ENCODE measurements around the gene TCEAL2.
"Not testable (repeated sequence)": the region's sequence is repeated elsewhere in the genome, so short reads cannot be mapped to it uniquely, and the experiment has no call there.

The TCEAL2 gene

DNA sequence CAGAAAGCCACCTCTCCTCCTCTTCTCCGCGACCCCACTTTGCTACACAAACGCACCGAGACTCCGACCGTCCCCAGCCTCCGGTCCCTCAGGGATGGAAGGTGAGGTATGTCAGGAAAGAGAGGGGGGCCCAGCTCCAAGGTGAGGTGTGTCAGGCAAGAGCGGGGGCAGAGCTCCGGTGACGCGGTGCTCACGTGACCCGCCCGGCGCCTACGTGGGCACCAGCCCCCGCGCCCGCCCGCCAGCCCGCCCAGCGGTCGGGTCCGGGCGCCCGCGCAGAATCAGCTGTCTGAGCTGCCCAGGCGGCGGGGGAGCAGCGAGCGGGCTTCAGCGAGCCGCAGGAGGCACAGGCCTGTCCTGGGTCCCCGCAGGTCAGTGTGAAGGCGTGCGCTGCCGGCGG, at the start of gene TCEAL2:
TSS of gene TCEAL2 (plus strand) at position 244 of the 400 bp plus-strand sequence. CDS start 1,152 bp downstream, outside the sequence.
- not testable (repeated sequence) for DNase-seq

DNA sequence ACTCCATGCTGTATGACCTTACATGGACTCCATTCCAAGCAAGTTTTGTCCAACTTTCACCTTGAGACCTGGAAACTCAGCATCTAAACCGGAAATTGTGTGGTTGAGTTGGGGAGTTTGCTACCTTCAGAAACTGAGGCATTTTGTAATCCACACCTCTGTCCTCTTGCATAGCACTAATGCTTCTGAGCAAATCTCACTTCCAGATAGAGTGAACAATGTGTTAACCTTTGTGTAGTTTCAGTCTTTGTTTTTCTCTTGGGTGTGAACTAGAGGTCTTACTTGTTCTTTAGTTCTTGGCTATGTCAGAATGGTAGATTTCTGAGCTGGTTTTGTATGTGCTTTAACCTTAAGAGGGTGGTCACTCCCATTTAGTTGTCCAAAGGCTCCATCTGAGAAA, 48.1 kb upstream of the TCEAL2 start:
- DNase-seq: no peak

DNA sequence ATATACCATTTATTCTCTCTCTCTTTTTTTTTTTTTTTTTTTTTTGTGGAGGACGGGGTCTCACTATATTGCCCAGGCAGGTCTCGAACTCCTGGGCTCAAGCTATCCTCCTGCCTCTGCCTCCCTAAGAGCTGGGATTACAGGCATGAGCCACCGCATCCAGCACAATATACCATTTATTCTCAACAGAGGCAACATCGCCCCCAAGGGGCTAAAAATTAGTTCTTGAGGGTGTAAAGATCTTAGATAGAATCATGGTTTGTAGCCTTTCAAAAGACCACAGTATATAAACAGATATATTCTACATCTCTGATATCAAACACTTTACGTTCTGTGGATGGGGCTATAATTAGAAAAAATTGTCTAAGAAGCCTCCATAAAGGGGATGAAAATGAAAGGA, 39.8 kb upstream of the TCEAL2 start:
- no peak for DNase-seq

DNA sequence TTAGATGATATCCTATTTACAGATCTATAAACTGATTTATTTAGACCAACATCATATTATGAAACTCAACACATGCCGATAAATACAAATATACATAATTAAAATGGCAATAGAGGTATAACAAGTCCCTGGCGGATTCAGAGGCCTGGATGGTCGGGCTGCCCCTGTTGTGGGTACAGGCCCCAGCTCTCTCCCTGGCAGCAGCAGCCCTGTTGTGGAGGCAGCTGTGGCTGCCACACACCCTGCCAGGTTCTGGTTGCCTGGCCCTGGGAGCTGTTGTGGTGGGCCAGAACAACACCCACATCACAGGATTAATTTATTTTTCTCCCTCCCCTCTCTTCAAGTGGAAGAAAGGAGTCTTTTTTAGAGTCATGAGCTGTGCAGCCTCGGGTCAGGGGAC, 12.1 kb upstream of the TCEAL2 start:
- DNase-seq: no peak

DNA sequence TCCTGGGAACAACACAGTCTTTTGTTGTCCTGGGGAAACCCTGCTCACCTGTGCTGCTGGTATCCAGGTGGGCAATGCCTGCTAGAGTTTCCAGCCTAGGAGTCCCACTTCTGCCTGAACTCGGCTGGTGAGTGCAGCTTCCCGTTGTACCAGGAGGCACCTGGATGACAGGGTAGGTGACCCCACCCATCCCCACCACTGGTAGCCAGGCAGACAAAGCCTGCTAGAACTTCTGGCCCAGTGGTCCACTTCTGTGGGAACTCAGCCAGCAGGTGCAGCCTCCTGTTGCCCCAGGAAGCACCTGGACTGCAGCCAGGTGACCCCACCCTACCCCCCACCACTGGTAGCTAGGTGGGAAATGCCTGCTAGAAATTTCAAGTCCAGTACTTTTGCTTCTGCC, 9.7 kb upstream of the TCEAL2 start:
- no peak for DNase-seq

DNA sequence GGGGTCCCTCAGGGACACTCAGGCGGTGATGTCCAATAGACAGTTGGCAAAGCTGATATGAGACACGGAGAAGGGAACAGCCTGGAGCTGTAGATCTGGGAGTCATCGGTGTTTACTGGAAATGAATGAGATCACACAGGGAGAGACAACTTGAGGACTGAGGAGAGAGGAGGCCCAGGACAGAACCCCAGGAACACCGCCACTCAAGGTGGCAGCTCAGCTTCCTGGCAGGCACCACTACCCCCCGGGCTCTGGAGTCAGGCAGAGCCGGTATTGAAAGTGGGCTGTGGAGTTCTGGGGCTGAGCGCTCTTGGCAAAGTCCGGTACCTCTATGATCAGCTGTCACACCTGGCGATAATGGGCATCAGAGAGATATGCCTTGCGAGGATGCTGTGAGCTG, 465 bp upstream of the TCEAL2 start:
- not testable (repeated sequence) for DNase-seq

DNA sequence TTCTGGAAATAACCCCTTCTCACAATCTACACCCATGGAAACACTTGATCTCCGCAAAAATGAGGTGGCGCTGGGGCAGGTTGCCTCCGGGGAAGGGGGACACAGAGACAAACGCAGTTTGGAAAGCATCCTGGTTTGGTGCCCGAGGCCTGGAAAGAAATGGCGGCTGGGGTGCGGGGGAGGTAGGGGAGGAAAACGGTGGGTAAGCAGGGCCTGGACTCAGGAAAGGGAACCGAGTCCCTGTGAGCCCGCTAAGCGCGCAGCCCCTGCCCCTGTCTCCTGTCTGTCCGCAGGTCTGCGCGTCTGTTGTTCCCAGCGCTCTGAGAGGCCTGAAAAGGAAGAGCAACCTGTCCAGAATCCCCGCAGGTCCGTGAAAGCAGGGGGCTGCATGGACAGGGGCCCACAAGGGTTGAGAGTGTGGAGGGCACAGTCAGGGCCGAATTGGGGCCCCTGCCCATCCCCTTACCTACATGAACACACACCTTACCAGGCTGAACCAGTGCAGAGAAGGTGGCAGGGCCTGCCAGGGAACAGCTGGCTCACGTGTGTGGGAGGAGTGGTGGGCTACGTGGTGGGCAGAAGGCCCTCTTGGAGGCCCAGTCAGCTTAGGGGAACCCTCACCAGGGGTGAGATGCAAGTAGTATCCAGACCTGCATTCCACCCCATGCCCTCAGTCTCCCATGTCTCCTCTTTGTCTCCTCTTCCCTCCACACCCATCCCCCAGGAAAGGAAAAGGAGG, 770 bp downstream of the TCEAL2 start:
- DNase-seq: not testable (repeated sequence)

DNA sequence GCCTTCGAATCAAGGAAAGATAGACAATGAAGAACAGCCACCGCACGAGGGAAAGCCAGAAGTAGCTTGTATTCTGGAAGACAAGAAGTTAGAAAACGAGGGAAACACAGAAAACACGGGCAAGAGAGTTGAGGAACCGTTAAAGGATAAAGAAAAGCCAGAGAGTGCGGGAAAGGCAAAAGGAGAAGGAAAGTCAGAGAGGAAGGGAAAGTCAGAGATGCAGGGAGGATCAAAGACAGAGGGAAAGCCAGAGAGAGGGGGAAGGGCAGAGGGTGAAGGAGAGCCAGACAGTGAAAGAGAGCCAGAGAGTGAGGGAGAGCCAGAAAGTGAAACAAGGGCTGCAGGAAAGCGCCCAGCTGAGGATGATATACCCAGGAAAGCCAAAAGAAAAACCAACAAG, 1.4 kb downstream of the TCEAL2 start:
- no peak for DNase-seq

DNA sequence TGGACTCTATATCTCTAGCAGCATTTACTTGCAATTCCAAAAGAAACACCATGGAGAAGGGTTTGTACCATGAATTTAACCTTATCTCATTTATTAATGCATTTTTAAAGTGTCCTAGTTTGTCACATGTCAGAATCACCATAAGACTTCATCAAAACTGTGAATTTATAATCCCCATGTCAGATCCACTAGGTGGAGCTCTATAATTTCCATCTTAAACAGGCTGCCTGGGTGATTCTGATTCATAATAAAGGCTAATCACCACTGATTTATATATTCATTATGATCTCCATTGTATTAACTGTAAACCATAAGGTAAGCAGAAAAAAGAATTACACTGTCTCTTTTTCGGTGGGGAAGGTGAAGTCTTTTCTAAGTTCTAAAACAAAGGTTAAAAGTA, 4.0 kb downstream of the TCEAL2 start:
- DNase-seq: no peak

DNA sequence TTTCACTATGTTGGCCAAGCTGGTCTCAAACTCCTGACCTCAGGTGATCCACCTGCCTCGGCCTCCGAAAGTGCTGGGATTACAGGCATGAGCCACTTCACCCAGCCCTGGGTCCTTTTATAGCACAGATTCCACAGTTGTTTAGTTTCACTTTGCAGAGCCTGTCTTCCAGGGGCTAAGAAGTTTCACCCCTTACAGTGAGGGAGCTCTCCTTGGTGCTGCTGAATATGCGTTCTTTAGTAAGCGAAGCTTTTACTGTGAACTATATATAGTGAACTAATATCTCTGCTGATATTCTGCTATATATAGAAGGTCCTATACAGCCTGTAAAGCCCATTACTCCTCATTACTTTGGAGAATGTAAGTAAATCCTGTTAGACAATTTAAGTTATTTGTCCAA, 12.6 kb downstream of the TCEAL2 start:
- no peak for DNase-seq

DNA sequence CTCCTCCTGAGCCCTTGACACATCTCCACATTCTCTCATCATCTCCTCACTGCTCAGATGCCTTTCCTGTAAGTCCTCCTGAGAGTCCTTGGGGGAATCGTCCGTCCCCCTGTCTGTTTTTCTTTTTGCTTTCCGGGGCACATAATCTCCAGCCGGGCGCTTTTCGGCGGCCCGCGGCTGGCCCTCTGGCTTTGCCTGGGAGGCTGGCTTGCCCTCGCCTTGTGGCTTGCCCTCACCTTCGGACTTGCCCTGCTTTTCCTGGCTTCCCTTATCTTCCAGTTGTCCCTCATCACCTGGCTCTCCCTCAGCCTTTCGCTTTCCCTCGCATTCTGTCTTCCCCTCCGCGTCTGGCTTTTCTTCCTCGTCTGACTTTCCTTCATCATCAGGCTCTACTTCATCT, 15.4 kb downstream of the TCEAL2 start:
- DNase-seq: not testable (repeated sequence)

DNA sequence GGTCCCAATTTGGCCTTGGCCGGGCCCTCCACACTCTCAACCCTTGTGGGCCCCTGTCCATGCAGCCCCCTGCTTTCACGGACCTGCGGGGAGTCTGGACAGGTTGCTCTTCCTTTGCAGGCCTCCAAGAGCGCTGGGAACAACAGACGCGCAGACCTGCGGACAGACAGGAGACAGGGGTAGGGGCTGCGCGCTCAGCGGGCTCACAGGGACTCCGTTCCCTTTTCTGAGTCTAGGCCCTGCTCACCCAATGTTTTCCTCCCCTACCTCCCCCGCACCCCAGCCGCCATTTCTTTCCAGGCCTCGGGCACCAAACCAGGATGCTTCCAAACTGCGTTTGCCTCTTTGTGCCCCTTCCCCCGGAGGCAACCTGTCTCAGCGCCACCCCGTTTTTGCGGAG, 16.2 kb downstream of the TCEAL2 start:
- not testable (repeated sequence) for DNase-seq

DNA sequence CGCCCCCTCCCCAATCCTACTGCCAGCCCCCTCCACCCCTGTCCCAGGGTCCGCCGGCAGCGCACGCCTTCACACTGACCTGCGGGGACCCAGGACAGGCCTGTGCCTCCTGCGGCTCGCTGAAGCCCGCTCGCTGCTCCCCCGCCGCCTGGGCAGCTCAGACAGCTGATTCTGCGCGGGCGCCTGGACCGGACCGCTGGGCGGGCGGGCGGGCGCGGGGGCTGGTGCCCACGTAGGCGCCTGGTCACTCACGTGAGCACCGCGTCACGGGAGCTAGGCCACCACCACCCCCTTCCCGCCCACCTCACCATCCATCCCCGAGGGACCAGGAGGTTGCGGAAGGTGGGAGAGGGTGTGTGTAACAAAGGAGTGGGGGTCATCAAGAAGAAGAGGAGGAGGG, 16.8 kb downstream of the TCEAL2 start, which contains the start of gene TCEAL6:
TSS of gene TCEAL6 (minus strand) at position 208 of the 400 bp plus-strand sequence.
- not testable (repeated sequence) for DNase-seq

DNA sequence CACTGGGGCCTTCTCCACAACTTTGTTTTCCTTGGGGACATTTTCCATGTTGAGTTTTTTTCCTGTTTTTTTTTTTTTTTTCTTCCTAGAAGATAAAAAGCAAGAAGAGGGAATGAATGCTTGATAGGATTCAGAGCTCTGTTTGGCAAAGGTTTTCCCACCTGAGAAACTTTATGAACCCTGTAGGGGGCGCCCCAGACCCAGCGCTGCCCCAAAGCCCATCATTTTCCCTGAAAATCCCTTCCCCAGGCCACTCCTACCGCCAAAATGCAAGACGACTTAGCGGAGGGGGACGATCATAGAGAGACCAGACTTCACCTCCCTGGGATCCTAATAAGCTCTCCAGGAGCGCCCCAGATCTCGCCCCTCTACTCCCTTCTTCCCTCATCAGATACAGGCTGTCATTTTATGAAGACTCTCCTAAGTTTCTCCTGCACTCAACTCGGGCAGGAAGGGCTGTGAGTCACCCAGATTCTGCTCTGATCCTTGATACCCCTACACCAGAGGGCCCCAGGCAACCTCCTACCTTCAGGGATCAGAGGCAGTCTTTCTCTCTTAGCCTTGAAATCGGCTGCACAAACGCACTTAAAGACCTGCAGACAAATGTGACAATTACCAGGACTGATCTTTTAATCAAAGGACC, 28.9 kb downstream of the TCEAL2 start:
- DNase-seq: no peak

DNA sequence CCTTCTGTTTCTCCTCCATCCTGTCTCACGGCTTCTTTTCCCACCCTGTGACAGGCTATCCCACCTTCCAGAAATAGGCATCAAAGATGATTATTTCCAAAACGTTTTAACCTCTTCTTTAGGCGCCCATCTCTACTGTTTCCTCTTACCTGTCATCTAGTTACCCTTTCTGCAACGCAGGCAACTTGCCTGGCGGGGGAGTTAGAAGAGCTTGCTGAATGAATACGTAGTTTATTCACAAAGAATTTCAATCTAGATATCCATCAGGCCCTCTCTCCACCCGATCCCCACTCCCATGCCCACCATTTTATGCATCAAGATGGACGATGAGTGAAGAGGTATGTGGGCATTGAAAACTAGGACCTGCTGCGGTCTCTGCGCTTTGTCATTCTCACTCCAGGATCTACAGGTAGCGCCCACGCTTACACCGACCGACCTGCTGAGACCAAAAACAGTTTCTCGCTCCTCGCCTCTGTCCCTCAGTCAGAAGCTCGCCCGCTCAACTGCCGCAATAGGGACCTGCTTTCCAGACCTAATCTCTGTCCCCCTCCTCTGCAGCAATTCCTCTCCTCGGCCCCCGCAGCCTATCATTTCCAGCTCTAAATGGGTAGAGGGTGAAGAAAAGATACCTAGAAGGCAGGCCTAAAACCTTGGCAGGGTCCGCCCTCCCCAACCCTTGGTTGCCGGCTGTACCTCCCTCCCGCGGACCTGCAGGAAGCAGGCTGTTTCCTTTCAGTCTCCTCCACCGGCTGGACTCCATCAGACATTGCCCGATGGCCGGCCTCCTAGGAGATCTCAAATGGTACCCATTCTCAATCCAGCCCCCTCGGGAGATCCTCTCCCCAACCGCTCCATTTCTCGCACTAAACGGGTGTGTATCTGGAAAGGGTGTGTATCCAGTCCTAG, 29.7 kb downstream of the TCEAL2 start:
- no peak for DNase-seq

DNA sequence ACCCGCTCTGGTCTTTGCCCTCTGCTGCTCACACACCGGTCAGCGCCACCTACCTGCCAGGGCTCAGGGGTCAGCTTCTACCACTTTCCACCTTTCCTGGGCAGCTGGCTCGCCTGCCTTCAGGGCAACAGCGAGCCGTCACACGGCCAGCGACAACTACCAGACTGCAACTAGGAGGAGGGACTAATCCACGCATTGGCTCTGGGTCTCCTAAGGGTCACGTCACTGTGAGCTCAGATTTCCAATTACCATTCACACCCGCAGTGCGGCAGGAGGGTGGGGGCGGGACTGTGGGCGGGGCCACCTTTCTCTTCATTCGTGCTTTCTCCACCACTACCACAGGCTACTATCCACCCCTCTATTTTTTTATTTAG, 30.3 kb downstream of the TCEAL2 start, which contains the start of gene BEX5:
TSS of gene BEX5 (minus strand) at position 172 of the 374 bp plus-strand sequence. CDS start 1,712 bp downstream, outside the sequence.
- DNase-seq: peak; percentile 11
